ENCODE results near the gene FTCD.
"Not testable (repeated sequence)": the region's sequence is repeated elsewhere in the genome, so short reads cannot be mapped to it uniquely, and the experiment has no call there.

FTCD gene

DNA sequence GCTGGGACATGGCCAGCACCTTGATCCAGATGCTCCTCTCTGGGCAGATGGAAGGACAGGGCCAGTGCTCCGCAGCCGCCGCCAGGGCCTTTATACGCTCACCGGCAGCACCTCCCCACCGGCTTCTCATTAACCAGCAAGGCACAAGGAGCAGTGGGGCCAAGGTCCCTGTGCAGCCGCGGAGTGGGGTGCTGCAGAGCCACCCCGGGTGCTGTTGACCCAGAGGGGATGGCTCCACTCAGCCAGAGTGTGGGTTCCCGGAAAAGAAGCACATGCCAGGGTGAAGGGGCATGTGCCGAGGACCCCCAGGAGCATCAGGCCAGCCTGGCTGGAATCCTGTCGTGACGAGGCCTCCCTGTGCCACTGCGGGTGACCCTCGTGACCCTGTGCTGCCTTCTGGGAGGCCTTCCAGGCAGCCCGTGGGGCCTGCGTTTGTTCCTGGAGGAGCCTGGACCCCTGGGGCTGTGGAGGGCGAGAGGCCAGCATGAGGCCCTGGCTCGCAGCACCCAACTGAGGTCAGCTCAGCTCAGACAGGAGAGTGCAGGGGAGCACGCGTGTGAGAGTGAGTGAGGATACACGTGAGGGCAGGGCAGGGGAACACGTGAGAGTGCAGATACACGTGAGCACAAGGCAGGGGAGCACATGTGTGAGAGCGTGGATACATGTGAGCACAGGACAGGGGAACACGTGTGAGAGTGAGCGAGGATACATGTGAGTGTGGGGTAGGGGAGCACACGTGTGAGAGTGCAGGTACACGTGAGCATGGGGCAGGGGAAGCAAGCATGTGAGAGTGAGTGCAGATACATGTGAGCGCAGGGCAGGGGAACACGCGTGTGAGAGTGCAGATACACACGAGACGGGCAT is at the start of gene FTCD:
Gene FTCD (minus strand): TSS at position 66 of the 864 bp plus-strand sequence. CDS start 56 bp downstream, at position 10.
- no peak for DNase-seq (ENCODE audit: low read depth in 3 of 3, low spot score in 1 of 3)

- DNase-seq (ENCODE audit: low read depth in 3 of 3, low spot score in 1 of 3) = no peak
Observed at GRCh38 chr21:46205166-46205565, 49.8 kb upstream of the FTCD start.

- no peak for DNase-seq (ENCODE audit: low read depth in 3 of 3, low spot score in 1 of 3)
Observed at GRCh38 chr21:46203203-46203600, 47.8 kb upstream of the FTCD start.

GRCh38 chr21:46202592-46203202 is 47.3 kb upstream of the FTCD start:
- DNase-seq (ENCODE audit: low read depth in 3 of 3, low spot score in 1 of 3) = no peak

DNA sequence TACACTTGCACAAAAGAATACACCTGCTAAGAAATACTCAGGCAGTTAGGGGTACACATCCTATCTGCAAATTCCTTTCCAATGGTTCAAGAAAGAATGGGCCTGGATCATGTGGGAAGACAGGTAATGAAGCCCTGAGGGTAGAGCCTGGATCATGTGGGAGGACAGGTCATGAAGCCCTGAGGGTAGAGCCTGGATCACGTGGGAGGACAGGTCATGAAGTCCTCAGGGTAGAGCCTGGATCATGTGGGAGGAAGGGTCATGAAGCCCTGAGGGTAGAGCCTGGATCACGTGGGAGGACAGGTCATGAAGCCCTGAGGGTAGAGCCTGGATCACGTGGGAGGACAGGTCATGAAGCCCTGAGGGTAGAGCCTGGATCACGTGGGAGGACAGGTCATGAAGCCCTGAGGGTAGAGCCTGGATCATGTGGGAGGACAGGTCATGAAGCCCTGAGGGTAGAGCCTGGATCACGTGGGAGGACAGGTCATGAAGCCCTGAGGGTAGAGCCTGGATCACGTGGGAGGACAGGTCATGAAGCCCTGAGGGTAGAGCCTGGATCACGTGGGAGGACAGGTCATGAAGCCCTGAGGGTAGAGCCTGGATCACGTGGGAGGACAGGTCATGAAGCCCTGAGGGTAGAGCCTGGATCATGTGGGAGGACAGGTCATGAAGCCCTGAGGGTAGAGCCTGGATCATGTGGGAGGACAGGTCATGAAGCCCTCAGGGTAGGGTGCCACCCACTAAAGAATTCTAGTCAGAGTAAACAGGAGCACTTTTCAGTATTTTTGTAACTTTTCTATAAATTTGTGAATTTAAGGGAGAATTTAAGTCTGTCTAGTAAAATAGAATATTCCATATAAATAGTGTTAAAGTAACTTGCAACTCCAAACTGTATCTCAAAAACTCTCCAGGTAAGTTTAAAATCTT is 45.8 kb upstream of the FTCD start:
- not testable (repeated sequence) for DNase-seq (ENCODE audit: low read depth in 3 of 3, low spot score in 1 of 3)

DNA sequence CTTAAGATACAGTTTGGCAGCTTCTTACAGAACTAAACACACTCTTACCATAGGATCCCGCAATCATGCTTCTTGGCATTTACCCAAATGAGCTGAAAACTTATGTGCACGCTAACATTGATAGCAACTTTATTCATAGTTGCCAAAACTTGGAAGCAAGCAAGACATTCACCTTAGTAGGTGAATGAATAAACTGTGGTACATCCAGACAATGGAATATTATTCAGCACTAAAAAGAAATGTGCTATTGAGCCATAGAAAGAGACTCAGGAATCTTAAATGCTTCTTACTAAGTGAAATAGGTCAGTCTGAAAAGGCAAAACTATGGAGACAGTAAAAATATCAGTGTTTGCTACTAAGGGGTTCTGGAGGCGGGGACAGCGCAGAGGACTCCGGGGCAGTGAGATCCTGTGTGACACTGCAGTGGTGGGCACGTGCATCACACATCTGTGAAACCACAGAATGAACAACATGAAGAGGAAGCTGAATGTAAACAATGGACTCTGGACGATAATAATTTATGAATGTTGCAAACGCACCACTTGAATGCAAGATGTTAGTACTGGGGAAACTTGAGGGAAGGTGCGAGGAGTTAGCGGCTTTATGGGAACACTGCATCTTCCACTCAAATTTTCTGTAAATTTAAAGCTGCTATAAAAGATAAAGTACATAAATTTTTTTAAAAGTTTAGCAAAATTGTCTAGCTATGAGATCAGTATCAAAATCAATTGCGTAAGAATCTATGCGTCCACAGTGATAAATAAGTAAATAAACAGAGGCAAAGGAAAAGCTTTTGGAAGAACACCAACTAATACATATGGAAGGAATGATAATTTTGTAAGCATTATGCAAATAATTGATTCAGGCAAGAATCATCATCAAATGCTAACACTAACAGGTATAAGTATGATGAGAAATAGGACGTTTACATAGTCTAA is 44.3 kb upstream of the FTCD start:
- DNase-seq (ENCODE audit: low read depth in 3 of 3, low spot score in 1 of 3) = no peak

GRCh38 chr21:46196733-46197132 is 41.4 kb upstream of the FTCD start:
- no peak for DNase-seq (ENCODE audit: low read depth in 3 of 3, low spot score in 1 of 3)

DNA sequence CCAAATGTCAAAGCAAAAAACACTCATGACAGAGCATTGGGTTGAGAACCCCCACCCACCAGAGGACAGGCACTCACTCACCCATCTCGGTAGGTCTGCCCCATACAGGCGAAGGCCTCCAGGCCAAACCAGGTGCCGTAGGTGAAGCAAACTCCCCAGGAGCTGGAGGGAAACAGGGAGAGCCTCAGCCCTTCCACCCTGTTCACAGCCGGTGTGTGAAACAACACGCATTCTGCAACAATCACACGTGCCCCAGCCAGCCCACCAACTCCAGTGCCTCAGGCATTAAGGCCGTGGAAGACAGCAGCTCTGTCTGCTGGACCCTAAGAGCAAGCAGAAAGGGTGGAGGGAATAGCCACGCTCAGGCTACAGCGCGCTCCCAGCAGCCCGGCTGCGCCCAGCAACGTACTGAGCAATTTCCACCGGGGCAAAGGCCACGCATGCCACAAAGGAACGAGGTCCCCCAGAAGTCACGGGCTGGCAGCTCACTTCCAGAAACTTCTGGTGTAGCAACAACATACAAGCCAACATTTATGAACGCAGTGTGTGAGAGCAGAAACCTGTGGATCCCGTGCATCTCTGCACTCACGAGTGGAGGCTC is 40.3 kb upstream of the FTCD start:
- DNase-seq (ENCODE audit: low read depth in 3 of 3, low spot score in 1 of 3) = no peak

GRCh38 chr21:46194374-46195334 is 39.3 kb upstream of the FTCD start:
- DNase-seq (ENCODE audit: low read depth in 3 of 3, low spot score in 1 of 3) = no peak

DNA sequence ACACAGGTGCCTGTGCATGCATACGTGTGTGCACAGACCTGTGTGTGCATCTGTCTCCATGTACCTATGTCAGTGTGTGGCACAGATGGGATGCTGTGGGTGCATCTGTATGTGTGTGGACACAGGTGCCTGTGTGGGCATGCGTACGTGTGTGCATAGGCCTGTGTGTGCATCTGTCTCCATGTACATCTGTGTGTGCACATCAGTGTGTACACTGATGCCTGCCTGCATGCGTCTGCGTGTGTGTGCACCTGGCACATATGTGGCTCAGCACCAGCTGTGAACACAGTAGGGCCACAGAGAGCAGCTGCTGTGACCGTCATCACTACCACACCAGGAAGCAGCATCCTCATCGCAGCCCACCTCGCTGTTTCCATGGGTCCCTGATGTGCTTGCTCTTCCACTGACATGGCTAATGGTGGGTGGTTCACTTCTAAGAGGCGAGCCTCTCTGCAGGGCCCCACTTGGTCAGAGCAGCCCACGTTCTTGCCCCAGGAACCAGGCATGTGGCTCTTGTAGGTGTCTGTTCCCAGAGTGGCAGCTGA is 38.5 kb upstream of the FTCD start:
- no peak for DNase-seq (ENCODE audit: low read depth in 3 of 3, low spot score in 1 of 3)

DNA sequence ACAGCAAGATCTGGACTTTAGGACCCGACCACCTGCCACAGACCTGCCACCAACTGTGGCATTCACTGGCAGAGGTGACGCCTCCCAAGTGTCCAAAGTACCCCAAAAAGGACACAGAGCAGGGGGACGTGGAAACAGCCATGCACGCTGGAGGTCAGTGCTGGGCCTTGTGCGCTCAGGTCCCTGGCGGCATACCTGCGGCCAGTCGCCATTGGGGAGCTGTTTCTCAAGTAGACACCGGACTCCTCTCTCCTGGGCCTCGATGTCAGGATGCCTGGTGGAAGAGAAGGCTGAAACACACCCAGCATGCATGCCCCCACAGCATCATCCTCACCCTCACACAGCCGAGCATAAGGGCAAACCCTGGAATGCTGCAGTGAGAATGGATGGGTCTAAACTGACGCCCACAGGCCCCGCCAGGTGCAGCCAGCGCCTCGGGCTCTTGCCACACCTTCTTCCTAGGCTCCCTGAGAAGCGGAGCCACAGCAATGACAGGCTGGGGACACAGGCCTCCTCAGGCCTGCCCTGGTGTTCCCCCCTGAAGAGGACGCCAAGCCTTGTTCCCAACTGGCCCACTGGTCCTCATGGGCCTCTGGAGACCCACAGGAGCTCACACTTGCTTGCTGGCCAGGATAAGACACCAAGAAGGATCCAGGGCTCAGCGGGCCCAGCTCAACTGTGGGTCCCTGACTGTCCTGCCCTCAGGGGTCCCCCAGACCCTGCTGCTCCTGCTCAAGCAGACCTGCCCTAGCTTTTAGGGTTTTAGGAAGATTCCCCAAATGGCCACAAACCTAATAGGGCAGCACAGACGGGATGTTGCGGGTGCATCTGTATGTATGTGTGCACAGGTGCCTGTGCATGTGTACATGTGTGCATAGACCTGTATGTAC is 36.6 kb upstream of the FTCD start:
- DNase-seq (ENCODE audit: low read depth in 3 of 3, low spot score in 1 of 3) = no peak

DNA sequence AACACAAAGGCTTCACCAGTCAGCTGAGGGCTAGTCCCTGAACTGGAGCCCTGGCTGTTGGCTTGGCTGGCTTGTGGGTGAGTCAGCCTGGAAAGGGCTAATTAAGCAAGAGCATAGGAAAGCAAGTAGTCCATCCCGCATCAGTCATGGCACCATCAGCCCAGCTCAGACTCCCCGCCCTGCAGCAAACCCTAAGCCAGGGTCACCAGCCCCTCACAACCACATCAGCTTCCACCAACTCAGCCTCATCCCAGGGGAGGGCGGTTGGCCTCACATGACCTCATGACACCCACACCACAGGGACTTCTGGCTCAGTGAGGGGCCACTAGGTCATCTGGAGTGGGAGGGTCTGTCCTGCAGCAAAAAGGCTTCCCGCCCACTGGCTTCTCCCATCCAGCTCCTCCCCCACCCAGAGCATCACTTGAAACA is 35.9 kb upstream of the FTCD start:
- DNase-seq (ENCODE audit: low read depth in 3 of 3, low spot score in 1 of 3) = no peak

DNA sequence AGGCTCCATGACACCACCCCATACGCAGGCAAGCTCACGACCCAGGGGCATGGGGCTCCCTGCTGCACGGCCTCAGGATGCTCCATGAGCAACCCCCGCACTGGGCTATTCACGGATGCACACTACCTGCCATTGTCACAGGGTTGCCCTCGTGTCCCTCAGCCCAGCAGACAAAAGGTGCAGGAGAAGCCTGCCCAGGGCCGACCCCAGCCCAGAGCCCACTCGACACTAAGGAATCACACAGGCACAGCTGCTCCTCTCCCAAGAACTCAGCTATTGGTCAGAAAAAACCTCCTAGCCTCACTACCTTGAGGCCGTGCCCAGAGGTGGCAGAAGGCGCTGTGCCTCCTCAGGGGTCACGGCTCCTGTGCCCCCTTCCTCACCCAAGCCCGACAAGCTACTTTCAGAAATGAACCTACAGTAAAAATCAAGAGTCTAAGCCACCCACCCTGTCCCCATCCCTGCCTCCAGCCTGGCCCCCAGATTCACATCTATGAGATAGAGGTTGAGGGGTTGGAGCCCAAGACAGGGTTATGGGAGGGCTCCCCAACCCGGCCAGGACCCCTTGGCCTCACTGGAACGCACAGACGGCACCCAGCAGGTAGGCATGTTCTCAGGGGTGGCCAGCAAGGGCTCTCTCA is 35.2 kb upstream of the FTCD start:
- DNase-seq (ENCODE audit: low read depth in 3 of 3, low spot score in 1 of 3) = no peak

DNA sequence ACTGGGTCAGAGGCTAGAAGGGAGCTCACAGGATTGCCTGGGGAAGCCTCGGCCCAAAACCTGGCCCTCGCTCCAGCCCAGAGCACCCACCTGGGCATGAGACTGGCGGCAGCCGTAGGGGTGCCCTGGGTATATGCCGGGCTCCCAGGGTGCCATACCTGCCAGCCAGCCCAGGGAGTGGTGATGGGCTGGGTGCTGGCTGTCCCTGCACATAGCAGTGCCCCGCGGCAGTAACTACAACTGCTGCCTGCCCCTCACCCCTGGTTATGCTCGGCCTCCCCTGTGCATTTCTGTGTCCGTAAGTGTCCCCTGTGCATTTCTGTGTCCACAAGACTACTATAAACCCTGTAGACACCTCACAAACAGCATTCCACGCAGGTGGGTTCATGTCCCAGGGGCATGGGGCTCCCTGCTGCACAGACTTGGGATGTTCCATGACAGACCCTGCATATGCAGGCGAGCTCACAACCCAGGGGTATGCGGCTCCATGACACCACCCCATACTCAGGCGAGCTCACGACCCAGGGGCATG is 34.6 kb upstream of the FTCD start:
- no peak for DNase-seq (ENCODE audit: low read depth in 3 of 3, low spot score in 1 of 3)

- DNase-seq (ENCODE audit: low read depth in 3 of 3, low spot score in 1 of 3) = no peak
Observed at GRCh38 chr21:46189213-46189958, 34.0 kb upstream of the FTCD start.

Data from stimulated activated CD4-positive, alpha-beta T cell treated with anti-CD3 and anti-CD28 coated beads, TNF-alpha, amount 100 ng/mL, for 1 hour (primary cell).